Measurements from ENCODE around the gene CASKIN1.
A peak's percentile ranks its signal among the peaks of the same experiment; 100 is the strongest.

DNA sequence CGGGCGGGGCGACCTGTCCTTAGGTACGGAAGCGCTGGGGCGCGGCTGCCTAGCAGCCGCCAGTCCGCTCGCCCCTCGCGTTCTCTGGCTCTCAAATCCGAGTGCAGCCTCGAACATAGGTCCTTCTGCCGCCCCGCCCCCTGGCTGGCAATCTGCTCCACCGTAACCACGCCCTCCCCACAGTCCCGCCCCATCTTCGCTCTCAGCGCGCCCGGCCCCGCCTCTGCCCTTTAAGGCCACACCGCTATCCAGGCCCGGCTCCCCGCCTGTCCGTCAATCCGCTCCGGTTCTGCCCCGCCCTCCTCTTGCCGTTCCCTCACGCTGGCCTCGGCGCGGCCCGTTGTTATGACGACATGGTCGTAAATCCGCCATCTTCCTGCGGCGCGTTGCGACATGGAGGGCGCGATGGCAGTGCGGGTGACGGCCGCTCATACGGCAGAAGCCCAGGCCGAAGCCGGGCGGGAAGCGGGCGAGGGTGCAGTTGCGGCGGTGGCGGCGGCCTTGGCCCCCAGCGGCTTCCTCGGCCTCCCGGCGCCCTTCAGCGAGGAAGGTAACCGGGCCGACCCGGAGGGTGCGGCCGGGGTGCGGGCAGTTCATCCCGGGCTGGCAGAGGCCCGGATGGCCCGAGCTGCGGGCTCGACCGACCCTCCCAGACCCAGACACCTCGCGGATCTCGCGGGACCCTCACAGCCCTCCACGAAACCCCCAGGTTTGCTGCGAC, 27.0 kb upstream of the CASKIN1 start, which contains the start of gene E4F1:
- TF ChIP-seq, protein P1, sequence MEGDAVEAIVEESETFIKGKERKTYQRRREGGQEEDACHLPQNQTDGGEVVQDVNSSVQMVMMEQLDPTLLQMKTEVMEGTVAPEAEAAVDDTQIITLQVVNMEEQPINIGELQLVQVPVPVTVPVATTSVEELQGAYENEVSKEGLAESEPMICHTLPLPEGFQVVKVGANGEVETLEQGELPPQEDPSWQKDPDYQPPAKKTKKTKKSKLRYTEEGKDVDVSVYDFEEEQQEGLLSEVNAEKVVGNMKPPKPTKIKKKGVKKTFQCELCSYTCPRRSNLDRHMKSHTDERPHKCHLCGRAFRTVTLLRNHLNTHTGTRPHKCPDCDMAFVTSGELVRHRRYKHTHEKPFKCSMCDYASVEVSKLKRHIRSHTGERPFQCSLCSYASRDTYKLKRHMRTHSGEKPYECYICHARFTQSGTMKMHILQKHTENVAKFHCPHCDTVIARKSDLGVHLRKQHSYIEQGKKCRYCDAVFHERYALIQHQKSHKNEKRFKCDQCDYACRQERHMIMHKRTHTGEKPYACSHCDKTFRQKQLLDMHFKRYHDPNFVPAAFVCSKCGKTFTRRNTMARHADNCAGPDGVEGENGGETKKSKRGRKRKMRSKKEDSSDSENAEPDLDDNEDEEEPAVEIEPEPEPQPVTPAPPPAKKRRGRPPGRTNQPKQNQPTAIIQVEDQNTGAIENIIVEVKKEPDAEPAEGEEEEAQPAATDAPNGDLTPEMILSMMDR (IDR thresholded peaks at IDR 0.05) = no peak
- peak; percentile 90 for TF ChIP-seq POLR2A (IDR thresholded peaks at IDR 0.05)
